ENCODE data around the gene HOOK1.
"Not testable (repeated sequence)": the region's sequence is repeated elsewhere in the genome, so short reads cannot be mapped to it uniquely, and the experiment has no call there.

The HOOK1 gene

DNA sequence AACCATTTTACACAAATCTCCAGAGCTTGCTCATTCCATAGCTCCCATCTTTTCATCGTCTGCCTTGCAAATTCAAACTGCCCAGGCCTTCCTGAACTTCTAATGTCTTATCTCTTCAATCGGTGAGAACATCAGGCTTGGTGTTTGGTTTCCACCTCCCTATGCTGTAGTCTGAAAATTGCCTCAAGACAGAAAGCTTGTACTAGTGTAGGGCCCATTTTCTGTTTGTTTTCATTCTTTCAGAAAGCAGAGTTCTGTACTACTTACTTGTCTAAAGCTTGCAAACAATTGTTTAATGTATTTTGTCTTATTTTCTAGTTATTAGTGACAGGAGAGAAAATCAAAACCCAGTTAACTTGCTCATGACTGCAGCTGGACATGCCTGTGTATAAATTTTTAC lies 16.8 kb downstream of the HOOK1 start:
- FAIRE-seq (no peak), DNase-seq (ENCODE audit: insufficient read length) (no peak)
- no peak for TF ChIP-seq TAF1 (IDR thresholded peaks at IDR 0.05; ENCODE audit: borderline replicate concordance, low read depth, low read length)
- TF ChIP-seq POLR2AphosphoS5 (IDR thresholded peaks at IDR 0.05; ENCODE audit: low read depth, low read length) = no peak
- TF ChIP-seq POLR2A (IDR thresholded peaks at IDR 0.05; ENCODE audit: low read depth, low read length) = no peak

DNA sequence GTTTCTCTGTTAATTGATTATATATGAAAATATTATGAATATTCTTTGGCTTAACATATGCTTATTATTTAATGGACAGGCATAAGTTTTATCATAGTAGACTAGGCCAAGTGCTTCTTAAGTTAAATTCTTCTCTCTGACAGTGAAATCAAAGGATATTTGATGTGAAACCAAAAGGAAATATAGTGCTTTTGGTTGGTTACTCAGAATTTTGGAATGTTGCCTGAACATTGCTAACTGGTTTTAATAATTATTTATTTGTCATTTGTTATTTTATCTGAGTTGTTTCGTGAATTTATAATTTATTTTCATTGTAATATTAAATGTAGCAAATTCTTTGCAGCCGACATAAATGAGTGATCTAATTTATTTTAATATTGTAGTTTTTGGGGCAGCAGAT lies 18.3 kb downstream of the HOOK1 start:
- TF ChIP-seq TAF1 (IDR thresholded peaks at IDR 0.05; ENCODE audit: borderline replicate concordance, low read depth, low read length) = no peak
- TF ChIP-seq POLR2AphosphoS5 (IDR thresholded peaks at IDR 0.05; ENCODE audit: low read depth, low read length) = no peak
- no peak for TF ChIP-seq POLR2A (IDR thresholded peaks at IDR 0.05; ENCODE audit: low read depth, low read length)
- no peak for FAIRE-seq
- no peak for DNase-seq (ENCODE audit: insufficient read length)

GRCh38 chr1:59833991-59834390 lies 19.2 kb downstream of the HOOK1 start:
- no peak for FAIRE-seq
- DNase-seq (ENCODE audit: insufficient read length) = no peak
- TF ChIP-seq POLR2A (IDR thresholded peaks at IDR 0.05; ENCODE audit: low read depth, low read length) = no peak
- TF ChIP-seq TAF1 (IDR thresholded peaks at IDR 0.05; ENCODE audit: borderline replicate concordance, low read depth, low read length) = no peak
- no peak for TF ChIP-seq POLR2AphosphoS5 (IDR thresholded peaks at IDR 0.05; ENCODE audit: low read depth, low read length)

- not testable (repeated sequence) for DNase-seq (ENCODE audit: insufficient read length); FAIRE-seq
Measured at GRCh38 chr1:59837857-59838256, 23.1 kb downstream of the HOOK1 start.

GRCh38 chr1:59845091-59845490 lies 30.3 kb downstream of the HOOK1 start:
- DNase-seq (ENCODE audit: insufficient read length) (no peak), FAIRE-seq (no peak)
- TF ChIP-seq POLR2AphosphoS5 (IDR thresholded peaks at IDR 0.05; ENCODE audit: low read depth, low read length) = no peak
- no peak for TF ChIP-seq TAF1 (IDR thresholded peaks at IDR 0.05; ENCODE audit: borderline replicate concordance, low read depth, low read length)
- TF ChIP-seq POLR2A (IDR thresholded peaks at IDR 0.05; ENCODE audit: low read depth, low read length) = no peak

DNA sequence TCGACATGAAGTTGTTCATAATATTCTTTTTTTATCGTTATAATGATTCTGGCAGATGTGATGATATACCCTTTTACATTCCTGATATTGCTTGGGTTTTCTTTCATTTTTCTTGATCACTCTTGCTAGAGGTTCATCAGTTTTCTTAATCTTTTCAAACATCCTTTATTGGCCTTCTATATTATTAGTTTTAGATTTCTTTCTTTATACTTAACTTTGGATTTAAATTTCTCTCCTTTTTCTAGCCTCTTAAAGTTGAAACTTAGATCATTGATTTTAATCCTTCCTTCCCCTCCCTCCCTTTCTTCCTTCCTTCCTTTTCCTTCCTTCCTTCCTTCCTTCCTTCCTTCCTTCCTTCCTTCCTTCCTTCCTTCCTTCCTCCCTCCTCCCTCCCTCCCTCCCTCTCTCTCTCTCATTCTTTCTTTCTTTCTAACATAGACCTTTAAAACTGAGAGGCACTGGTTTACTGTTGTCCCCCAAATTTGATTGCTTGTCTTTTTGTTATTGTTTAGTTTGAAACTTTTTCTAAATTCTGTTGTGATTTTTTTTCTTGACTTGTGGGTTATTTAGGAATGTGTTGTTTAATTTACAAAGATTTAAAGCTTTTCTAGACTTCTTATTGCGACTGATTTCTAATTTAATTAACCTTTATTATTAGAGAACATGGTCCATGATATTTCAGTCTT lies 31.6 kb downstream of the HOOK1 start:
- TF ChIP-seq POLR2A (IDR thresholded peaks at IDR 0.05; ENCODE audit: low read depth, low read length) (no peak), POLR2AphosphoS5 (IDR thresholded peaks at IDR 0.05; ENCODE audit: low read depth, low read length) (no peak), TAF1 (IDR thresholded peaks at IDR 0.05; ENCODE audit: borderline replicate concordance, low read depth, low read length) (no peak)
- DNase-seq (ENCODE audit: insufficient read length) = no peak
- no peak for FAIRE-seq

DNA sequence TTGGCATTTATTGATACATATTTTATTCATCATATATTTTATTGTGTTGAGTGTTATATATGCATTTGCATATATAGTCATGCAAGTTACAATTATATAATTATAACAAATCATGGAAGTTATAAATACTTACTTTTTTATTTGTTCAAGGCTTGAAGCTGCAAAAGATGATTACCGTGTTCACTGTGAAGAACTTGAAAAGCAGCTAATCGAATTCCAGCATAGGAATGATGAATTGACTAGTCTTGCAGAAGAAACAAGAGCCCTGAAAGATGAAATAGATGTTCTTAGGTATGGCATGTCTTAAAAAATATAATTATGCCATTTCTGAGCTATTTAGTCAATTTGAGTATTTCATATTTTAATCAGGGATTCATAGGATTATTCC lies 32.1 kb downstream of the HOOK1 start:
- FAIRE-seq = no peak
- no peak for DNase-seq (ENCODE audit: insufficient read length)

DNA sequence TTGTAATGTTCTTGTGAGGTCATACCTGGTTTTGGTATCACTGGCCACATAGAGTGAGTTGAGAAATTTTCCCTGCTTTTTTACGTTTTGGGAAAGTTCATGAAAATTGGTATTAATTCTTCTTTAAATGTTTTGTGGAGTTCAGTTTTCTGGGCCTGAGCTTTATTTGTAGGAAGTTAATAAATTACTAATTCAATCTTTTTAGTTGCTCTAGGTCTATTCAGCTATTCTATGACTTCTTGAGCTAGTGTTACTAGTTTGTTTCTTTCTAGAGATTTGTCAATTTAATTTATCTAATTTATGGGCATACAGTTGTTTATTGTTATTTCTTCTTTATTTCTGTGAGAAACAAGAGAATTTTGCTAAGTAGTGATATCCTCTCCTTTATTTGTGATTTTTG lies 37.4 kb downstream of the HOOK1 start:
- no peak for FAIRE-seq
- TF ChIP-seq TAF1 (IDR thresholded peaks at IDR 0.05; ENCODE audit: borderline replicate concordance, low read depth, low read length) (no peak), POLR2A (IDR thresholded peaks at IDR 0.05; ENCODE audit: low read depth, low read length) (no peak), POLR2AphosphoS5 (IDR thresholded peaks at IDR 0.05; ENCODE audit: low read depth, low read length) (no peak)
- DNase-seq (ENCODE audit: insufficient read length) = no peak

More for the DNA sequence above, 32.1 kb downstream of the HOOK1 start:
- TF ChIP-seq TAF1 (IDR thresholded peaks at IDR 0.05; ENCODE audit: borderline replicate concordance, low read depth, low read length) (no peak), POLR2AphosphoS5 (IDR thresholded peaks at IDR 0.05; ENCODE audit: low read depth, low read length) (no peak), POLR2A (IDR thresholded peaks at IDR 0.05; ENCODE audit: low read depth, low read length) (no peak)

DNA sequence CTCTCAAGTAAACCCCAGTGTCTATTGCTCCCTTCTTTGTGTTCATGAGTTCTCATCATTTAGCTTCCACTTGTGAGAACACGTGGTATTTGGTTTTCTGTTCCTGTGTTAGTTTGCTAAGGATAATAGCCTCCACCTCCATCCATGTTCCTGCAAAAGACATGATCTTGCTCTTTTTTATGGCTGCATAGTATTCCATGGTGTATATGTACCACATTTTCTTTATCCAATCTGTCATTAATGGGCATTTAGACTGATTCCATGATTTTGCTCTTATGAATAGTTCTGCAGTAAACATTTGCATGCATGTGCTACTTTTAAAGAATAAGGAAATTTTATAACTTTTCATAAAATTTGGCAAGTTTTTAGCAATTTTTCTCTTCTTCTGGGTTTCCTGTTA lies 40.5 kb downstream of the HOOK1 start:
- FAIRE-seq; DNase-seq (ENCODE audit: insufficient read length): not testable (repeated sequence)

GRCh38 chr1:59856725-59857338 lies 42.1 kb downstream of the HOOK1 start:
- TF ChIP-seq POLR2A (IDR thresholded peaks at IDR 0.05; ENCODE audit: low read depth, low read length) (no peak), POLR2AphosphoS5 (IDR thresholded peaks at IDR 0.05; ENCODE audit: low read depth, low read length) (no peak), TAF1 (IDR thresholded peaks at IDR 0.05; ENCODE audit: borderline replicate concordance, low read depth, low read length) (no peak)
- FAIRE-seq (no peak), DNase-seq (ENCODE audit: insufficient read length) (no peak)

DNA sequence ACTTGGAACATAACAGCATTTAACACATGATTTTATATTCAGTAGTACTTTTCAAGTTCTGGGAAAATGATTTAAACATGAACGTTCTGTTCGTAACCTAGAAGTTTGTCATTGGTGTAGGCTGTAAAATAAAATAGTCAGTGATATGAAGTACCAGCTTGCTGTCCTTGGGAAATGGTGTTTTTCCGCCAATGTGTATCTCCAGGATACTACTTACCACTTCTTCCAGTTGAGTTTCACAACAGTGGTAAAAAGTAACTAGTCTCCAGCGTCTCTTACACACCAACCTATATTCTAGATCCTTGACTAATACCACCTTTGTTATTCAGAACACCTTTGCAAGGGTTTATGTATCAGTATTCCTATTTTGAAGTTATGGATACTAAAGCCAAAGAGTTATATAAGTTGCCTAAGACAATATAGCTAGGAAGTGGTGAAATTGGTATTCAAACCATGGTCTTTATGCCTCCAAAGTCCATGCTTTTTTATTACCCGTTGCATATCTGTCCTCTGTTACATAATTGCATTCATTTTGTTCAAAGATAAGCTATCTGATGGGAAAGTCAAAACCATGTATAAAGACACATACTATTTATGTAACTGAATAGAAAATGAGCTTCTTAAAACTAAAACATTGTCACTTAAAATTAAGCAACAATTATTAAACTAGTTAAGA lies 43.1 kb downstream of the HOOK1 start:
- FAIRE-seq (no peak), DNase-seq (ENCODE audit: insufficient read length) (no peak)
- no peak for TF ChIP-seq POLR2A (IDR thresholded peaks at IDR 0.05; ENCODE audit: low read depth, low read length)
- no peak for TF ChIP-seq TAF1 (IDR thresholded peaks at IDR 0.05; ENCODE audit: borderline replicate concordance, low read depth, low read length)
- TF ChIP-seq POLR2AphosphoS5 (IDR thresholded peaks at IDR 0.05; ENCODE audit: low read depth, low read length) = no peak

- DNase-seq (ENCODE audit: insufficient read length) (no peak), FAIRE-seq (no peak)
- TF ChIP-seq POLR2A (IDR thresholded peaks at IDR 0.05; ENCODE audit: low read depth, low read length) (no peak), TAF1 (IDR thresholded peaks at IDR 0.05; ENCODE audit: borderline replicate concordance, low read depth, low read length) (no peak), POLR2AphosphoS5 (IDR thresholded peaks at IDR 0.05; ENCODE audit: low read depth, low read length) (no peak)
Measured at GRCh38 chr1:59866462-59866861, 51.7 kb downstream of the HOOK1 start.

Measured in GM12892 (cell line).